ENCODE measurements around the gene PIGL. TPM values are rescaled to one million over a fixed set of nuclear protein-coding genes. Genes with fewer than 3 reads are reported as not detected.

PIGL gene
- total RNA-seq, 1 donor from 2014 or later: 7.1 TPM

DNA sequence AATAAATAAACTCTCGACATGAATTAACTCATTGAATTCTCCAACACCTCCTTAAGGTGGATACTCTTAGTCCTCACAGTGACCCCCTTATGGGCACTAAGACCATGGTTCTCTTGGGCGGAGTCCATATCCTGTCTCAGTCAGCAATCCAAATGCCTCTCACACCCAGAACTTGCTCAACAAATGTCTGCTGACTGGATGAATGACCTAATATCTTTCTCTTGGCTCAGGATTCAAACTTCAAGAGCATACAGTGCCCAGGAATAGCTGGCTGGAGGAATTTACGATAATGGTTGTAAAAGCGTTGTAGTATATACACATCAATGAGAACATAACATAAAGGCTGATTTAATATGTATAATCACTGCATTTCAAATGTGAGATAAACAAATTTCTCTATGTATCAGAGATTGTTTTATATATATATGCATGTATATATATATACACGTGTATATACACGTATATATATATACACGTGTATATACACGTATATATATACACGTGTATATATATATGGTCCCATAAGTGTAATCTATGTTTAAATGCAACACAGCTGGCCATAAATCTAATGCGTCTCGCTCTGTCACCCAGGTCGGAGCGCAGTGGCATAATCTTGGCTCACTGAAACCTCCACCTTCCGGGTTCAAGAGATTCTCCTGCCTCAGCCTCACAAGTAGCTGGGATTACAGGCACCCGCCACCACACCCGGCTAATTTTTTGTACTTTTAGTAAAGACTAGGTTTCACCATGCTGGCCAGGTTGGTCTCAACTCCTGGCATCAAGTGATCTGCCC is 157.3 kb downstream of the PIGL start:
- DNase-seq: no peak
- peak overlapping the region; percentile 41 for H3K27ac ChIP-seq (replicated peaks)
- TF ChIP-seq, protein P1, sequence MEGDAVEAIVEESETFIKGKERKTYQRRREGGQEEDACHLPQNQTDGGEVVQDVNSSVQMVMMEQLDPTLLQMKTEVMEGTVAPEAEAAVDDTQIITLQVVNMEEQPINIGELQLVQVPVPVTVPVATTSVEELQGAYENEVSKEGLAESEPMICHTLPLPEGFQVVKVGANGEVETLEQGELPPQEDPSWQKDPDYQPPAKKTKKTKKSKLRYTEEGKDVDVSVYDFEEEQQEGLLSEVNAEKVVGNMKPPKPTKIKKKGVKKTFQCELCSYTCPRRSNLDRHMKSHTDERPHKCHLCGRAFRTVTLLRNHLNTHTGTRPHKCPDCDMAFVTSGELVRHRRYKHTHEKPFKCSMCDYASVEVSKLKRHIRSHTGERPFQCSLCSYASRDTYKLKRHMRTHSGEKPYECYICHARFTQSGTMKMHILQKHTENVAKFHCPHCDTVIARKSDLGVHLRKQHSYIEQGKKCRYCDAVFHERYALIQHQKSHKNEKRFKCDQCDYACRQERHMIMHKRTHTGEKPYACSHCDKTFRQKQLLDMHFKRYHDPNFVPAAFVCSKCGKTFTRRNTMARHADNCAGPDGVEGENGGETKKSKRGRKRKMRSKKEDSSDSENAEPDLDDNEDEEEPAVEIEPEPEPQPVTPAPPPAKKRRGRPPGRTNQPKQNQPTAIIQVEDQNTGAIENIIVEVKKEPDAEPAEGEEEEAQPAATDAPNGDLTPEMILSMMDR (IDR thresholded peaks at IDR 0.05; ENCODE audit: borderline replicate concordance): no peak

More for the DNA sequence above, 157.3 kb downstream of the PIGL start:
- H3K36me3 ChIP-seq: no peaks in the 10 kb centered on the region
- no peak overlapping the region for H3K4me3 ChIP-seq
- no peaks in the 10 kb centered on the region for H3K27me3 ChIP-seq (ENCODE audit: low read depth)
- peaks cover 18% of the 10 kb centered on the region for H3K4me1 ChIP-seq
- H3K9me3 ChIP-seq (replicated peaks): no peaks in the 10 kb centered on the region
- intact Hi-C loops (cut with micrococcal nuclease): no loop called here

Small RNA genes within 50 kb of the gene (microRNA-seq; reads per million reads assigned to microRNA genes)
- gene MIR1288: not detected

Other genes starting within 250 kb of the PIGL start
- gene ZSWIM7, start 217.5 kb upstream of the PIGL start, total RNA-seq: 17.2 TPM
- 21.4 TPM for gene TTC19, start 217.4 kb upstream of the PIGL start, total RNA-seq
- 60.1 TPM for gene NCOR1, start 1.7 kb upstream of the PIGL start, total RNA-seq
- 8.4 TPM for gene CENPV, start 136.3 kb downstream of the PIGL start, total RNA-seq
- gene UBB, start 163.9 kb downstream of the PIGL start, total RNA-seq: 1,605 TPM
- 6.7 TPM for gene TRPV2, start 198.4 kb downstream of the PIGL start, total RNA-seq